Gastrocnemius medialis (tissue), 4 donors: ENCODE results near the gene IKBKE. TPM values are rescaled to one million over a fixed set of nuclear protein-coding genes. Genes with fewer than 3 reads are reported as not detected.

ENCODE experiments used
- ATAC-seq, 2 donors: fragments of 150-250 bp; one replicate each; pipeline ENCODE4 v1.9.1; 2016
- DNase-seq, 2 donors: peaks; one replicate each; pipeline ENCODE4 v3.0.0-alpha.2; 2019
- H3K27ac ChIP-seq, 4 donors: fragments of 200-600 bp; sonication (generic); 1 replicate in 1 of 4; 2 replicates in 3 of 4; pipeline ENCODE4 v1.5.1; 2016 to 2018; ENCODE audit warnings: mild to moderate bottlenecking in 2 of 4, moderate library complexity in 1 of 4
- H3K27me3 ChIP-seq, 3 donors: fragments of 200-600 bp; sonication (generic) in 2 of 3; 1 replicate in 1 of 3; 2 replicates in 2 of 3; pipeline versions ENCODE4 v1.5.1 to v1.6.0; 2016 to 2019; ENCODE audit warnings: mild to moderate bottlenecking in 1 of 3, moderate library complexity in 1 of 3
- H3K36me3 ChIP-seq, 2 donors: fragments of 200-600 bp; sonication (generic) in 1 of 2; one replicate each; pipeline ENCODE4 v1.5.1; 2017 to 2018
- H3K4me1 ChIP-seq, 2 donors: fragments of 200-600 bp; sonication (generic) in 1 of 2; one replicate each; pipeline ENCODE4 v1.5.1; 2016 to 2017; ENCODE audit warnings: mild to moderate bottlenecking in 2 of 2
- H3K4me3 ChIP-seq, 4 donors: fragments of 200-600 bp; sonication (generic) in 3 of 4; 1 replicate in 1 of 4; 2 replicates in 3 of 4; pipeline ENCODE4 v1.5.1; 2016 to 2019; ENCODE audit warnings: mild to moderate bottlenecking in 2 of 4
- H3K9me3 ChIP-seq, 3 donors: fragments of 200-600 bp; sonication (generic) in 2 of 3; 1 replicate in 1 of 3; 2 replicates in 2 of 3; pipeline ENCODE4 v1.5.1; 2016 to 2019
- CTCF ChIP-seq, 5 experiments: fragments of 450-650 bp in 3 of 5; fragments of 200-600 bp in 2 of 5; sonication (generic) in 2 of 5; IDR thresholded peaks in 4 of 5; conservative IDR thresholded peaks in 1 of 5; 1 replicate in 4 of 5; 2 replicates in 1 of 5; pipeline ENCODE4 v1.5.1; 2016 to 2019; ENCODE audit warnings: antibody characterized with exemption in 5 of 5, mild to moderate bottlenecking in 3 of 5, moderate library complexity in 3 of 5
- POLR2A ChIP-seq, 2 donors: fragments of 450-650 bp; IDR thresholded peaks; one replicate each; pipeline ENCODE4 v1.6.1; 2017; ENCODE audit warnings: antibody characterized with exemption in 2 of 2, mild to moderate bottlenecking in 2 of 2, moderate library complexity in 2 of 2
- in situ Hi-C, 4 donors: fragments of 200-750 bp; cut with MboI; loops; one replicate each; pipeline versions ENCODE4 v1.15.0 to v1.8.0; 2017; ENCODE audit warnings: low sequenced_read_pairs in 4 of 4
- intact Hi-C: fragments of 100-400 bp; cut with DNase I; formaldehyde crosslinking; loops from one replicate; pipeline ENCODE4 v1.15.1; 2023; ENCODE audit warnings: low total_unique reads
- total RNA-seq, 4 donors: library from RNA; depleted of rRNA; stranded (reverse); fragments of >200 nt; gene quantifications; one replicate each; pipeline versions ENCODE4 v1.1.0 to v1.2.3, GENCODE V29; 2016

Gene IKBKE
- total RNA-seq, 4 donors from 2014 or later: 0.81 to 1.1 (median 0.84) TPM; not detected in 1

- Histone ChIP-seq H3K27ac (no peak overlapping the region), H3K27me3 (no peaks in the 10 kb centered on the region), H3K4me3 (no peak overlapping the region), H3K36me3 (no peaks in the 10 kb centered on the region), H3K9me3 (no peaks in the 10 kb centered on the region), H3K4me1 (no peaks in the 10 kb centered on the region)
- in situ Hi-C loops: no loop called here
- intact Hi-C loops: no loop called here
- ATAC-seq (no peak), DNase-seq (no peak)
- no peak for TF ChIP-seq POLR2A (IDR thresholded peaks at IDR 0.05)
Observed at GRCh38 chr1:206517784-206518183, 47.5 kb downstream of the IKBKE start.

GRCh38 chr1:206518206-206518605 is 47.9 kb downstream of the IKBKE start:
- DNase-seq (no peak), ATAC-seq (no peak)
- TF ChIP-seq POLR2A (IDR thresholded peaks at IDR 0.05): no peak
- TF ChIP-seq CTCF (IDR thresholded peaks at IDR 0.05 in 4 of 5, conservative IDR thresholded peaks at IDR 0.05 in 1 of 5): no peak
- Histone ChIP-seq H3K27me3 (no peaks in the 10 kb centered on the region), H3K9me3 (no peaks in the 10 kb centered on the region), H3K36me3 (no peaks in the 10 kb centered on the region), H3K4me1 (no peaks in the 10 kb centered on the region), H3K27ac (no peak overlapping the region), H3K4me3 (no peak overlapping the region)
- in situ Hi-C loops (no loop called here), intact Hi-C loops (no loop called here)

GRCh38 chr1:206518743-206519142 is 48.5 kb downstream of the IKBKE start:
- in situ Hi-C loops (no loop called here), intact Hi-C loops (no loop called here)
- Histone ChIP-seq H3K9me3 (no peaks in the 10 kb centered on the region), H3K27me3 (no peaks in the 10 kb centered on the region), H3K4me3 (no peak overlapping the region), H3K4me1 (no peaks in the 10 kb centered on the region), H3K36me3 (no peaks in the 10 kb centered on the region), H3K27ac (no peak overlapping the region)
- no peak for DNase-seq
- ATAC-seq: no peak
- no peak for TF ChIP-seq CTCF (IDR thresholded peaks at IDR 0.05 in 4 of 5, conservative IDR thresholded peaks at IDR 0.05 in 1 of 5)

GRCh38 chr1:206521127-206521526 is 50.9 kb downstream of the IKBKE start:
- intact Hi-C loops (no loop called here), in situ Hi-C loops (no loop called here)
- ATAC-seq (no peak), DNase-seq (peak in 1 of 2 donors; percentile 3)
- Histone ChIP-seq H3K36me3 (no peaks in the 10 kb centered on the region), H3K27me3 (no peaks in the 10 kb centered on the region), H3K9me3 (no peaks in the 10 kb centered on the region), H3K27ac (no peak overlapping the region), H3K4me1 (no peaks in the 10 kb centered on the region), H3K4me3 (no peak overlapping the region)
- TF ChIP-seq POLR2A (IDR thresholded peaks at IDR 0.05): no peak
- TF ChIP-seq CTCF (IDR thresholded peaks at IDR 0.05 in 4 of 5, conservative IDR thresholded peaks at IDR 0.05 in 1 of 5): no peak

- in situ Hi-C loops: no loop called here
- no peaks in the 10 kb centered on the region for H3K27me3 ChIP-seq
- intact Hi-C loops: no loop called here
- peak in 1 of 2 donors; percentile 1 for DNase-seq
- no peaks in the 10 kb centered on the region for H3K9me3 ChIP-seq
- H3K4me1 ChIP-seq: no peaks in the 10 kb centered on the region
- no peak for TF ChIP-seq POLR2A (IDR thresholded peaks at IDR 0.05)
- no peak for TF ChIP-seq CTCF (IDR thresholded peaks at IDR 0.05 in 4 of 5, conservative IDR thresholded peaks at IDR 0.05 in 1 of 5)
- H3K36me3 ChIP-seq: no peaks in the 10 kb centered on the region
- H3K4me3 ChIP-seq: no peak overlapping the region
- ATAC-seq: no peak
- no peak overlapping the region for H3K27ac ChIP-seq
Observed at GRCh38 chr1:206521694-206522402, 51.6 kb downstream of the IKBKE start.
